Raji (cell line): Measurements from ENCODE around the gene CLEC5A.

Experiments used
- POLR2A ChIP-seq: IDR thresholded peaks from 2 replicates; pipeline ENCODE4 v1.6.1; 2011; ENCODE audit warnings: low read depth, low read length, control low read depth; ENCODE audit not compliant: insufficient read depth

Gene CLEC5A

GRCh38 chr7:141954334-141954733 lies 7.6 kb upstream of the CLEC5A start:
- TF ChIP-seq POLR2A, result no peak

- TF ChIP-seq POLR2A, result no peak
These were observed 5.7 kb upstream of the CLEC5A start for GRCh38 chr7:141952461-141952860.

- no peak for TF ChIP-seq POLR2A
These were observed 4.0 kb upstream of the CLEC5A start for GRCh38 chr7:141950806-141951205.

GRCh38 chr7:141949911-141950310 lies 3.1 kb upstream of the CLEC5A start:
- no peak for TF ChIP-seq POLR2A

- no peak for TF ChIP-seq POLR2A
These were observed 2.7 kb upstream of the CLEC5A start for GRCh38 chr7:141949451-141949850.

GRCh38 chr7:141949021-141949420 lies 2.2 kb upstream of the CLEC5A start:
- no peak for TF ChIP-seq POLR2A

GRCh38 chr7:141945356-141945755 lies 1.4 kb downstream of the CLEC5A start:
- TF ChIP-seq POLR2A, result no peak

GRCh38 chr7:141944811-141945210 lies 2.0 kb downstream of the CLEC5A start:
- TF ChIP-seq POLR2A, result no peak

GRCh38 chr7:141943846-141944245 lies 2.9 kb downstream of the CLEC5A start:
- TF ChIP-seq POLR2A, result no peak

GRCh38 chr7:141941075-141941474 lies 5.7 kb downstream of the CLEC5A start:
- no peak for TF ChIP-seq POLR2A

GRCh38 chr7:141930211-141930610 lies 16.6 kb downstream of the CLEC5A start:
- no peak for TF ChIP-seq POLR2A

- no peak for TF ChIP-seq POLR2A
These were observed 18.0 kb downstream of the CLEC5A start for GRCh38 chr7:141928845-141929195.

- no peak for TF ChIP-seq POLR2A
These were observed 18.5 kb downstream of the CLEC5A start for GRCh38 chr7:141928146-141928844.

- TF ChIP-seq POLR2A, result no peak
These were observed 26.5 kb downstream of the CLEC5A start for GRCh38 chr7:141920281-141920680.

- TF ChIP-seq POLR2A, result no peak
These were observed 30.7 kb downstream of the CLEC5A start, which contains the start of gene OR9A4 for GRCh38 chr7:141916099-141916498. TSS of gene OR9A4 (plus strand) at chr7:141916399. CDS start at chr7:141918876, 2,477 bp downstream.

GRCh38 chr7:141915565-141915964 lies 31.2 kb downstream of the CLEC5A start:
- TF ChIP-seq POLR2A, result no peak

GRCh38 chr7:141911391-141911790 lies 35.4 kb downstream of the CLEC5A start:
- TF ChIP-seq POLR2A, result no peak

- no peak for TF ChIP-seq POLR2A
These were observed 40.5 kb downstream of the CLEC5A start for GRCh38 chr7:141906285-141906684.

GRCh38 chr7:141891336-141891735 lies 55.4 kb downstream of the CLEC5A start:
- TF ChIP-seq POLR2A, result no peak
